Effector memory CD8-positive, alpha-beta T cell (primary cell): Measurements from ENCODE around the gene TRIP11.
"Not testable (repeated sequence)": the region's sequence is repeated elsewhere in the genome, so short reads cannot be mapped to it uniquely, and the experiment has no call there.

ENCODE experiments used
- ATAC-seq: fragments of 150-1000 bp; cut with Tn5 transposase; replicated peaks from 2 replicates; pipeline ENCODE4 v1.10.0; 2021; ENCODE audit warnings: mild to moderate bottlenecking, moderate library complexity
- DNase-seq, 3 experiments: peaks; one replicate each; pipeline ENCODE4 v3.0.0; 2021
- H3K27ac Mint-ChIP-seq, 2 donors: one replicate each; pipeline ENCODE4 v1.8.0; 2022; ENCODE audit warnings: mild to moderate bottlenecking in 2 of 2, mixed read lengths in 2 of 2, moderate library complexity in 2 of 2
- H3K27me3 Mint-ChIP-seq, 2 donors: one replicate each; pipeline ENCODE4 v1.8.0; 2022; ENCODE audit warnings: mixed read lengths in 2 of 2
- H3K36me3 Mint-ChIP-seq: one replicate; pipeline ENCODE4 v1.8.0; 2022; ENCODE audit warnings: mild to moderate bottlenecking, moderate library complexity, mixed read lengths; ENCODE audit not compliant: insufficient read depth
- H3K4me1 Mint-ChIP-seq, 2 donors: one replicate each; pipeline ENCODE4 v1.8.0; 2022; ENCODE audit warnings: low read depth in 2 of 2, mixed read lengths in 2 of 2
- H3K4me3 Mint-ChIP-seq, 2 donors: one replicate each; pipeline ENCODE4 v1.8.0; 2022; ENCODE audit warnings: mild to moderate bottlenecking in 2 of 2, mixed read lengths in 2 of 2, moderate library complexity in 2 of 2
- H3K9me3 Mint-ChIP-seq, 2 donors: one replicate each; pipeline ENCODE4 v1.8.0; 2022; ENCODE audit warnings: mixed read lengths in 2 of 2
- total RNA-seq, 9 experiments: gene quantifications; one replicate each; lab custom pipeline; 2026; lab: John Stamatoyannopoulos, UW

Gene TRIP11
- 43.7 to 164 (median 116) reads per million in 9 experiments for total RNA-seq

- peaks cover 15% of the 10 kb centered on the region for H3K36me3 Mint-ChIP-seq
- peaks cover 16 to 34% of the 10 kb centered on the region in 2 donors for H3K4me1 Mint-ChIP-seq
- peak within 1 kb of the TSS; percentile 87 to 91 for H3K4me3 Mint-ChIP-seq
- DNase-seq (peak; percentile 91 to 97 (median 92)), ATAC-seq (peak; percentile 93)
- H3K27ac Mint-ChIP-seq, result peak within 1 kb of the TSS; percentile 97 to 98
- no peaks in the 10 kb centered on the region for H3K9me3 Mint-ChIP-seq
- H3K27me3 Mint-ChIP-seq, result no peaks in the 10 kb centered on the region
These were observed at the start of gene TRIP11 for GRCh38 chr14:92039719-92040430. Gene TRIP11, minus strand, starts transcription at chr14:92040059. Its CDS starts 374 bp downstream, at chr14:92039685.

GRCh38 chr14:92088494-92088893 is 48.6 kb upstream of the TRIP11 start:
- no peaks in the 10 kb centered on the region for H3K9me3 Mint-ChIP-seq
- H3K27ac Mint-ChIP-seq, result no peak overlapping the region
- H3K36me3 Mint-ChIP-seq, result peaks cover 63% of the 10 kb centered on the region

GRCh38 chr14:92074555-92074954 is 34.7 kb upstream of the TRIP11 start:
- no peak overlapping the region for H3K27ac Mint-ChIP-seq
- peaks cover 48% of the 10 kb centered on the region for H3K36me3 Mint-ChIP-seq
- no peak overlapping the region for H3K4me3 Mint-ChIP-seq
- H3K4me1 Mint-ChIP-seq, result no peaks in the 10 kb centered on the region
- DNase-seq (no peak), ATAC-seq (no peak)
- no peaks in the 10 kb centered on the region for H3K27me3 Mint-ChIP-seq
- no peaks in the 10 kb centered on the region for H3K9me3 Mint-ChIP-seq

More at GRCh38 chr14:92088494-92088893, 48.6 kb upstream of the TRIP11 start:
- Mint-ChIP-seq H3K4me3 (no peak overlapping the region), H3K27me3 (no peaks in the 10 kb centered on the region), H3K4me1 (no peaks in the 10 kb centered on the region)
- DNase-seq (no peak), ATAC-seq (no peak)

- no peak for ATAC-seq
- no peaks in the 10 kb centered on the region for H3K36me3 Mint-ChIP-seq
- DNase-seq, result no peak
- no peaks in the 10 kb centered on the region for H3K27me3 Mint-ChIP-seq
- no peaks in the 10 kb centered on the region for H3K4me1 Mint-ChIP-seq
- H3K9me3 Mint-ChIP-seq, result no peaks in the 10 kb centered on the region
- H3K27ac Mint-ChIP-seq, result no peak overlapping the region
- H3K4me3 Mint-ChIP-seq, result no peak overlapping the region
These were observed 18.4 kb upstream of the TRIP11 start for GRCh38 chr14:92058006-92058917.

GRCh38 chr14:92049781-92050180 is 9.9 kb upstream of the TRIP11 start:
- Mint-ChIP-seq H3K27me3 (no peaks in the 10 kb centered on the region), H3K27ac (no peak overlapping the region)
- ATAC-seq, result no peak

GRCh38 chr14:92049221-92049620 is 9.4 kb upstream of the TRIP11 start:
- H3K4me3 Mint-ChIP-seq, H3K27ac Mint-ChIP-seq: not testable (repeated sequence)

More at GRCh38 chr14:92049781-92050180, 9.9 kb upstream of the TRIP11 start:
- Mint-ChIP-seq H3K4me3 (no peak overlapping the region), H3K9me3 (peaks cover 7 to 11% of the 10 kb centered on the region in 2 donors), H3K36me3 (no peaks in the 10 kb centered on the region), H3K4me1 (peaks cover 0 to 4% of the 10 kb centered on the region in 2 donors)
- DNase-seq, result no peak

GRCh38 chr14:92045904-92046303 is 6.0 kb upstream of the TRIP11 start:
- H3K36me3 Mint-ChIP-seq, H3K27me3 Mint-ChIP-seq, H3K4me3 Mint-ChIP-seq, H3K4me1 Mint-ChIP-seq, H3K27ac Mint-ChIP-seq, ATAC-seq, DNase-seq: not testable (repeated sequence)
- peaks cover 7 to 11% of the 10 kb centered on the region in 2 donors for H3K9me3 Mint-ChIP-seq

More at GRCh38 chr14:92049221-92049620, 9.4 kb upstream of the TRIP11 start:
- not testable (repeated sequence) for H3K4me1 Mint-ChIP-seq, H3K36me3 Mint-ChIP-seq, ATAC-seq, H3K27me3 Mint-ChIP-seq, DNase-seq
- peaks cover 7 to 11% of the 10 kb centered on the region in 2 donors for H3K9me3 Mint-ChIP-seq

GRCh38 chr14:92041766-92042165 is 1.9 kb upstream of the TRIP11 start:
- not testable (repeated sequence) for ATAC-seq, H3K4me3 Mint-ChIP-seq, H3K9me3 Mint-ChIP-seq, H3K27me3 Mint-ChIP-seq, DNase-seq, H3K27ac Mint-ChIP-seq
- peaks cover 15 to 27% of the 10 kb centered on the region in 2 donors for H3K4me1 Mint-ChIP-seq
- H3K36me3 Mint-ChIP-seq, result peaks cover 15% of the 10 kb centered on the region

GRCh38 chr14:92041203-92041602 is 1.3 kb upstream of the TRIP11 start:
- DNase-seq (no peak), ATAC-seq (no peak)
- Mint-ChIP-seq H3K36me3 (peaks cover 15% of the 10 kb centered on the region), H3K4me1 (peaks cover 16 to 28% of the 10 kb centered on the region in 2 donors), H3K9me3 (no peaks in the 10 kb centered on the region), H3K4me3 (peak overlapping the region in 1 of 2 donors; percentile 87), H3K27ac (peak overlapping the region; percentile 97 to 98), H3K27me3 (no peaks in the 10 kb centered on the region)

GRCh38 chr14:92040431-92041051 is 682 bp upstream of the TRIP11 start:
- peaks cover 15% of the 10 kb centered on the region for H3K36me3 Mint-ChIP-seq
- peak overlapping the region; percentile 87 to 91 for H3K4me3 Mint-ChIP-seq
- peak in 1 of 3 experiments; percentile 13 for DNase-seq
- H3K27me3 Mint-ChIP-seq, result no peaks in the 10 kb centered on the region
- no peaks in the 10 kb centered on the region for H3K9me3 Mint-ChIP-seq
- H3K4me1 Mint-ChIP-seq, result peaks cover 16 to 34% of the 10 kb centered on the region in 2 donors
- peak; percentile 8 for ATAC-seq
- peak overlapping the region; percentile 97 to 98 for H3K27ac Mint-ChIP-seq

- no peaks in the 10 kb centered on the region for H3K27me3 Mint-ChIP-seq
- H3K4me1 Mint-ChIP-seq, result peaks cover 16 to 34% of the 10 kb centered on the region in 2 donors
- H3K36me3 Mint-ChIP-seq, result peaks cover 15% of the 10 kb centered on the region
- peak overlapping the region; percentile 87 to 91 for H3K4me3 Mint-ChIP-seq
- no peak for ATAC-seq
- H3K27ac Mint-ChIP-seq, result peak overlapping the region; percentile 97 to 98
- peak; percentile 3 to 15 (median 9) for DNase-seq
- H3K9me3 Mint-ChIP-seq, result no peaks in the 10 kb centered on the region
These were observed 668 bp downstream of the TRIP11 start for GRCh38 chr14:92039063-92039718.

- no peaks in the 10 kb centered on the region for H3K9me3 Mint-ChIP-seq
- H3K4me3 Mint-ChIP-seq, result peak overlapping the region; percentile 87 to 91
- peak overlapping the region; percentile 97 to 98 for H3K27ac Mint-ChIP-seq
- H3K27me3 Mint-ChIP-seq, result no peaks in the 10 kb centered on the region
- no peak for ATAC-seq
- no peak for DNase-seq
- H3K4me1 Mint-ChIP-seq, result peaks cover 22 to 44% of the 10 kb centered on the region in 2 donors
- peaks cover 15% of the 10 kb centered on the region for H3K36me3 Mint-ChIP-seq
These were observed 1.9 kb downstream of the TRIP11 start for GRCh38 chr14:92037989-92038388.
